ENCODE measurements around the gene SENP6.
"Not testable (repeated sequence)": the region's sequence is repeated elsewhere in the genome, so short reads cannot be mapped to it uniquely, and the experiment has no call there.

DNA sequence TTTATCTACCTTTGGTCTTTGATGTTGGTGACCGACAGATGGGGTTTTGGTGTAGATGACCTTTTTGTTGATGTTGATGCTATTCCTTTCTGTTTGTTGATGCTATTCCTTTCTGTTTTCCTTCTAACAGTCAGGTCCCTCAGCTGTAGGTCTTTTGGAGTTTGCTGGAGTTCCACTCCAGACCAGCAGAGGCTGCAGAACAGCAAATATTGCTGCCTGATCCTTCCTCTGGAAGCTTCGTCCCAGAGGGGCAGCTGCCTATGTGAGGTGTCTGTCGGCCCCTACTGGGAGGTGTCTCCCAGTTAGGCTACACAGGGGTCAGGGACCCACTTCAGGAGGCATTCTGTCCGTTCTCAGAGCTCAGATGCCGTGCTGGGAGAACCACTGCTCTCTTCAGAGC is 85.9 kb downstream of the SENP6 start:
- TF ChIP-seq, protein P1, sequence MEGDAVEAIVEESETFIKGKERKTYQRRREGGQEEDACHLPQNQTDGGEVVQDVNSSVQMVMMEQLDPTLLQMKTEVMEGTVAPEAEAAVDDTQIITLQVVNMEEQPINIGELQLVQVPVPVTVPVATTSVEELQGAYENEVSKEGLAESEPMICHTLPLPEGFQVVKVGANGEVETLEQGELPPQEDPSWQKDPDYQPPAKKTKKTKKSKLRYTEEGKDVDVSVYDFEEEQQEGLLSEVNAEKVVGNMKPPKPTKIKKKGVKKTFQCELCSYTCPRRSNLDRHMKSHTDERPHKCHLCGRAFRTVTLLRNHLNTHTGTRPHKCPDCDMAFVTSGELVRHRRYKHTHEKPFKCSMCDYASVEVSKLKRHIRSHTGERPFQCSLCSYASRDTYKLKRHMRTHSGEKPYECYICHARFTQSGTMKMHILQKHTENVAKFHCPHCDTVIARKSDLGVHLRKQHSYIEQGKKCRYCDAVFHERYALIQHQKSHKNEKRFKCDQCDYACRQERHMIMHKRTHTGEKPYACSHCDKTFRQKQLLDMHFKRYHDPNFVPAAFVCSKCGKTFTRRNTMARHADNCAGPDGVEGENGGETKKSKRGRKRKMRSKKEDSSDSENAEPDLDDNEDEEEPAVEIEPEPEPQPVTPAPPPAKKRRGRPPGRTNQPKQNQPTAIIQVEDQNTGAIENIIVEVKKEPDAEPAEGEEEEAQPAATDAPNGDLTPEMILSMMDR (IDR thresholded peaks at IDR 0.05), result not testable (repeated sequence)
- not testable (repeated sequence) for TF ChIP-seq POLR2A (IDR thresholded peaks at IDR 0.05)
